RWPE1 (cell line): ENCODE measurements around the gene ADCY2.

Source experiments
- CTCF ChIA-PET: fragments of 350-600 bp; sonication (Branson Sonifier 250); formaldehyde crosslinking; extraction: SDS; loops from one replicate; lab custom pipeline; 2021; lab: Yijun Ruan, JAX
- POLR2A ChIA-PET: fragments of 400-600 bp; formaldehyde crosslinking; extraction: SDS; loops from one replicate; lab custom pipeline; 2020; ENCODE audit warnings: antibody characterized with exemption; ENCODE audit not compliant: low non-redundant PET; lab: Yijun Ruan, JAX
- DNase-seq: peaks from one replicate; pipeline ENCODE4 v3.0.0; 2012; ENCODE audit warnings: low spot score
- H3K27ac ChIP-seq: fragments of 450-650 bp; 2 replicates; pipeline ENCODE4 v1.5.1; 2017
- CTCF ChIP-seq: fragments of 450-650 bp; conservative IDR thresholded peaks from 2 replicates; pipeline ENCODE4 v1.5.1; 2017; ENCODE audit warnings: low read depth, mild to moderate bottlenecking

The ADCY2 gene

DNA sequence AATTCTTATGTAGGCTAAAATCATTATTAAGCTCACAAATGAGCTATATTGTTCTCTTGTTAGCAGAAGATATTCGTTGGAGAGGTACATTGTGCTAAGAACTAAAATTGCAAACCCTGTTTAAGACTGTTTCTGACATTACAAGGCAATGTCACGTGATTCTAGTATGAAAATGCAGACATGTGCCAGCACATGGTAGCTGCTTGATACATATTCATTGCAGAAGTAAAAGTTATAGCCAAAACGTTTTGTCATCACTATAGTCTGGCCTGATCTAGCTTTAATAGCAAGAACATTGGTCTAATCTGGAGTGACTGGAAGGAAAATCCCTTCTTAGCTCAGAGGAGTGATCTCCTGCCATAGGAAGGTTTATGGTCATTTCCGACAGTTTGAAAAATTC, 310.3 kb downstream of the ADCY2 start:
- no peak for TF ChIP-seq CTCF

DNA sequence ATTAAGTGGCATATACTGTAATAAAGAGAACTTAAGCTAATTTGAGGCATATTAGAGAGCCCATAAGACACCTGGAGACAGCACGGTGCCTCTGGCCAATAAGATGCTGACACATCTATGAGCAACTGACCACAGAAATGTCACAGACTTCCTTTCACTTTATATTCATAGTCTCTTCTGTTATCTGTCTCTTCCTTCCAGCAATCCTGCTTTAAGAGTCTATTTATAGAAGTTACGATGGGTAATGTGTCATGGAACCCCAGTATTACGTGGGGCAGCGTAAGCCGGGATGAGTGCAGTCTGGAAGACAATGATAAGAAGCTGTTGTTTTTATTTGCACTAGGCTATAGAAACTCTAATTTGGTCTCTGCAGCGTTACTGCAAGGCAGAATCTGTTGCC, 318.2 kb downstream of the ADCY2 start:
- CTCF ChIA-PET, result no interaction called here
- no peak for TF ChIP-seq CTCF
- H3K27ac ChIP-seq, result no peak overlapping the region
- POLR2A ChIA-PET, result no interaction called here
- no peak for DNase-seq

More for the DNA sequence above, 310.3 kb downstream of the ADCY2 start:
- ChIA-PET POLR2A (no interaction called here), CTCF (no interaction called here)
- no peak overlapping the region for H3K27ac ChIP-seq
- DNase-seq, result no peak

DNA sequence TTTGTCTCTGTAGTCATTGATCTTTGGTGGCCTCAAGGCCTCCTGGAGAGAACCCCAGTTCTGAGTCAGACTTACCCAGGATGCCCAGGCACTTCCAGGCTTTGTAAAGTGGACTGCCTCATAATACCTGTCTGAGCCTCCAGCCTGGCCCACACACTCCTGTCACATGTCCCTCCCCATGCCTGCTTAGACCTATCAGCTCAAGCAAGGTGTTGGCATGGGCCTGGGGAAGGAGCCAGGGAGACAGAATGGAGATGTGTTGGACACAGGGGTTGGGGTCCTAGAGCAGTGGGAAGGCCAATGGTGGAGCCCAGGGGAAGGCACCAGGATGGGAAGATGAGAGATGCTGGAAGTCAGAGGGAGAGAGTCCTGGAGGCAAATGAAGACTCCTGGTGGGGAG, 318.8 kb downstream of the ADCY2 start:
- CTCF ChIA-PET, result interaction anchor here (0.6 kb wide), 1 partner anchor 21 kb away, joined by 5 read pairs; no protein-coding TSS in a partner anchor
- no peak overlapping the region for H3K27ac ChIP-seq
- POLR2A ChIA-PET, result no interaction called here
- no peak for TF ChIP-seq CTCF
- no peak for DNase-seq

DNA sequence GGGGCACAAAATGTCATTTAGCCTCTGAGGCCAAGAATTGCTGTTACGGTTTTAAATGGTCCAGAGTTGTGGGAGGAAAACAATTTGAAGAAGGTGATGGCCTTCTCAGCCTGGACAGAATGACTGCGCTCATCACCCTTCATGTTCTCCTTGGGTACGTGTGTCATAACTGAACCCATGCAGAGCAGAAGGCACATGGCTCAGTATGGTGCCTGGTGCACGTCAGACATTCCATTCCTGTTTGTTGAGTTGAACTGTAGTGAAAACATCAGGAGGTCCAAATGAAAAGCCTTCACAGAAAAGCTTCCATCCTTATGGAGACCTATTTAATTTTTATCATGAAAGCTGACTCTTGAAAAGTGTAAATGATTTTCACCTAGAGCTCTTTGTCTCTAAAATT, 321.8 kb downstream of the ADCY2 start:
- ChIA-PET POLR2A (no interaction called here), CTCF (no interaction called here)
- H3K27ac ChIP-seq, result no peak overlapping the region
- TF ChIP-seq CTCF, result no peak
- no peak for DNase-seq

GRCh38 chr5:7728076-7728475, 332.1 kb downstream of the ADCY2 start:
- ChIA-PET POLR2A (no interaction called here), CTCF (no interaction called here)
- no peak for TF ChIP-seq CTCF
- DNase-seq, result no peak
- no peak overlapping the region for H3K27ac ChIP-seq

DNA sequence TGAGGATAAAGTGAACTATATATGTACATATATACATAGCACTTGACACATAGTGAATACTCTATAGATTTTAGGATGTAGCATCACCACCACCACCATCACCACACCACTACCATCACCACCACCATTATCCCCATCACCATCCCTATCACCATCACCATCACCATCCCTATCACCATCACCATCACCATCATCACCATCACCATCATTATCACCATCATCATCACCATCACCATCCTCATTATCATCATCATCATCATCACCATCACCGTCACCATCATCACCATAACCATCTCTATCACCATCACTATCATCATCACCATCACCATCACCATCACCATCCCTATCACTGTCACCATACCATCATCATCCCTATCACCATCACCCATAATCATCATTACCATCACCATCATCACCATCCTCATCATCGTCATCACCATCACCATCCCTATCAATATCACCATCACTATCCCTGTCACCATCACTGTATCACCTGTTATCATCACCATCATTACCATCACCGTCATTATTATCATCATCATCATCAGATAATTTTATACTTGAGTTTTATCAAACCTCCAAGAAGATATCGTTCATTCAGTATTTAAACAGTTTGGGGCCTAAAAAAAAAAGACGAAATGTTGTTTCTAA, 345.6 kb downstream of the ADCY2 start:
- H3K27ac ChIP-seq, result no peak overlapping the region
- ChIA-PET CTCF (interaction anchor here (0.6 to 0.7 kb wide), 2 partner anchors 134 to 1928 kb away, joined by 3 to 4 read pairs; no protein-coding TSS in a partner anchor), POLR2A (no interaction called here)
- TF ChIP-seq CTCF, result no peak
- DNase-seq, result no peak
